Panc1 (cell line): ENCODE measurements around the gene CD276. TPM values are rescaled to one million over a fixed set of nuclear protein-coding genes. Genes with fewer than 3 reads are reported as not detected.

ENCODE experiments used
- ATAC-seq: fragments of 200-7000 bp; cut with Tn5 transposase; 2 replicates; pipeline ENCODE4 v1.9.1; 2020; ENCODE audit warnings: mild to moderate bottlenecking, moderate library complexity
- BruUV-seq: library from RNA; stranded (reverse); fragments of 400-500 nt; replicated peaks from 2 replicates; lab custom pipeline; 2021; lab: Mats Ljungman, UMichigan
- CTCF ChIA-PET: fragments of 300-600 bp; sonication (Branson Sonifier 250); formaldehyde crosslinking; loops from one replicate; lab custom pipeline; 2022; ENCODE audit warnings: antibody characterized with exemption; lab: Charles Lee
- POLR2A ChIA-PET: fragments of 300-600 bp; sonication (Branson Sonifier 250); formaldehyde crosslinking; loops from one replicate; lab custom pipeline; 2022; ENCODE audit warnings: antibody characterized with exemption; lab: Charles Lee
- DNase-seq: peaks from one replicate; pipeline ENCODE4 v3.0.0-alpha.2; 2010; ENCODE audit warnings: low read depth, low spot score
- H3K27ac ChIP-seq: 2 replicates; pipeline ENCODE4 v1.5.1; 2011; ENCODE audit warnings: mild to moderate bottlenecking, low read length, inconsistent platforms
- H3K27me3 ChIP-seq: fragments of 200-500 bp; sonication (Bioruptor generic); 2 replicates; pipeline ENCODE4 v1.6.0; 2014; ENCODE audit warnings: low read length, inconsistent platforms; ENCODE audit not compliant: control insufficient read depth, insufficient read depth
- H3K36me3 ChIP-seq: fragments of 200-500 bp; sonication (Bioruptor generic); 2 replicates; pipeline ENCODE4 v1.5.1; 2014; ENCODE audit warnings: inconsistent platforms, mild to moderate bottlenecking, low read length, moderate library complexity; ENCODE audit not compliant: control insufficient read depth, insufficient read depth
- H3K4me1 ChIP-seq: 2 replicates; pipeline ENCODE4 v1.5.1; 2011; ENCODE audit warnings: inconsistent platforms, mild to moderate bottlenecking, low read length, moderate library complexity; ENCODE audit not compliant: control insufficient read depth, insufficient read depth
- H3K4me3 ChIP-seq, 2 experiments: 2 replicates each; pipeline ENCODE4 v1.5.1; 2011 to 2012; ENCODE audit warnings: low read depth in 2 of 2, low read length in 2 of 2, mild to moderate bottlenecking in 2 of 2, inconsistent platforms in 1 of 2, moderate library complexity in 1 of 2
- H3K9me3 ChIP-seq: fragments of 200-500 bp; sonication (Bioruptor generic); 2 replicates; pipeline ENCODE4 v1.5.1; 2014; ENCODE audit warnings: low read depth, mild to moderate bottlenecking, inconsistent platforms, low read length, moderate library complexity; ENCODE audit not compliant: control insufficient read depth, insufficient read depth
- CTCF ChIP-seq: fragments of 450-650 bp; IDR thresholded peaks from 2 replicates; pipeline ENCODE4 v1.5.1; 2017; ENCODE audit warnings: mild to moderate bottlenecking
- POLR2AphosphoS5 ChIP-seq: IDR thresholded peaks from 2 replicates; pipeline ENCODE4 v1.6.1; 2012; ENCODE audit warnings: mild to moderate bottlenecking, low read depth, low read length, moderate library complexity
- REST ChIP-seq, 2 experiments: IDR thresholded peaks; 2 replicates each; pipeline ENCODE4 v1.6.1; 2011 to 2012; ENCODE audit warnings: low read depth in 2 of 2, control low read depth in 1 of 2, low read length in 1 of 2, mild to moderate bottlenecking in 1 of 2, moderate library complexity in 1 of 2; ENCODE audit not compliant: insufficient read depth in 1 of 2
- SIN3A ChIP-seq: IDR thresholded peaks from 2 replicates; pipeline ENCODE4 v1.6.1; 2012; ENCODE audit warnings: low read depth, mild to moderate bottlenecking, low read length, moderate library complexity, borderline replicate concordance; ENCODE audit not compliant: insufficient read depth
- TCF7L2 ChIP-seq: IDR thresholded peaks from 2 replicates; pipeline ENCODE4 v1.6.1; 2011; ENCODE audit warnings: mild to moderate bottlenecking, low read depth, low read length, inconsistent platforms
- in situ Hi-C: cut with HindIII; loops from 2 replicates; pipeline ENCODE4 v1.10.0; 2016; ENCODE audit warnings: low sequenced_read_pairs, low pct_unique_long_range_greater_than_20kb
- intact Hi-C: fragments of 100-400 bp; cut with micrococcal nuclease; formaldehyde crosslinking; loops from one replicate; pipeline ENCODE4 v1.10.0; 2022; ENCODE audit not compliant: unreplicated experiment
- total RNA-seq: library from RNA; stranded (reverse); gene quantifications from one replicate; pipeline ENCODE4 v1.2.1, GENCODE V29; 2021; ENCODE audit not compliant: unreplicated experiment

The CD276 gene
- total RNA-seq, 1 experiment from 2014 or later: 99.1 TPM

- Histone ChIP-seq H3K4me1 (peaks cover 10% of the 10 kb centered on the region; the same call in 1 of the 2 replicates), H3K27me3 (no peaks in the 10 kb centered on the region), H3K9me3 (no peaks in the 10 kb centered on the region), H3K27ac (no peak overlapping the region), H3K36me3 (no peaks in the 10 kb centered on the region), H3K4me3 (no peak overlapping the region)
- POLR2A ChIA-PET: no interaction called here
- in situ Hi-C loops (no loop called here), intact Hi-C loops (no loop called here)
- TF ChIP-seq POLR2AphosphoS5: no peak
- DNase-seq: no peak
- ATAC-seq: no peak
- CTCF ChIA-PET: no interaction called here
- no TSS peak for BruUV-seq
Observed at GRCh38 chr15:73741321-73741836, 57.2 kb downstream of the CD276 start.

- BruUV-seq: no TSS peak
- Histone ChIP-seq H3K27ac (no peak overlapping the region), H3K4me3 (no peak overlapping the region), H3K4me1 (peaks cover 16% of the 10 kb centered on the region; the same call in 1 of the 2 replicates), H3K27me3 (no peaks in the 10 kb centered on the region), H3K36me3 (no peaks in the 10 kb centered on the region), H3K9me3 (no peaks in the 10 kb centered on the region)
- ChIA-PET CTCF (no interaction called here), POLR2A (interaction anchor here (0.7 kb wide), 1 partner anchor 1536 kb away, joined by 16 read pairs; no protein-coding TSS in a partner anchor)
- DNase-seq: no peak
- in situ Hi-C loops: no loop called here
- intact Hi-C loops: no loop called here
- ATAC-seq: no peak
- no peak for TF ChIP-seq CTCF
- TF ChIP-seq POLR2AphosphoS5: no peak
- TF ChIP-seq TCF7L2: no peak
- TF ChIP-seq SIN3A: no peak
- TF ChIP-seq REST (IDR thresholded peaks at IDR 0.05; ENCODE audit: insufficient read depth in 1 of 2, low read depth in 2 of 2, low read length in 1 of 2): no peak
Observed at GRCh38 chr15:73744293-73744692, 60.1 kb downstream of the CD276 start.

- DNase-seq (no peak), ATAC-seq (no peak)
- no peak overlapping the region for H3K27ac ChIP-seq
- no TSS peak for BruUV-seq
- in situ Hi-C loops (no loop called here), intact Hi-C loops (no loop called here)
- no peaks in the 10 kb centered on the region for H3K36me3 ChIP-seq
- peaks cover 16% of the 10 kb centered on the region; the same call in 1 of the 2 replicates for H3K4me1 ChIP-seq
- ChIA-PET POLR2A (interaction anchor here (0.6 kb wide), 1 partner anchor 299 kb away, joined by 5 read pairs; no protein-coding TSS in a partner anchor), CTCF (no interaction called here)
- no peaks in the 10 kb centered on the region for H3K9me3 ChIP-seq
- H3K27me3 ChIP-seq: no peaks in the 10 kb centered on the region
- H3K4me3 ChIP-seq: no peak overlapping the region
- TF ChIP-seq REST (IDR thresholded peaks at IDR 0.05; ENCODE audit: insufficient read depth in 1 of 2, low read depth in 2 of 2, low read length in 1 of 2) (no peak), TCF7L2 (no peak), SIN3A (no peak), CTCF (no peak), POLR2AphosphoS5 (no peak)
Observed at GRCh38 chr15:73745073-73745472, 60.9 kb downstream of the CD276 start.
